A673 (cell line): ENCODE data around the gene NOTCH4. TPM values are rescaled to one million over a fixed set of nuclear protein-coding genes. Genes with fewer than 3 reads are reported as not detected.

Experiments used
- BruUV-seq: library from RNA; stranded (reverse); fragments of 400-500 nt; replicated peaks from 2 replicates; lab custom pipeline; 2021; lab: Mats Ljungman, UMichigan
- CTCF ChIA-PET: fragments of 300-600 bp; sonication (Branson Sonifier 250); formaldehyde crosslinking; loops from one replicate; lab custom pipeline; 2022; ENCODE audit warnings: antibody characterized with exemption; lab: Charles Lee
- POLR2A ChIA-PET: fragments of 300-600 bp; sonication (Branson Sonifier 250); formaldehyde crosslinking; loops from one replicate; lab custom pipeline; 2022; ENCODE audit warnings: antibody characterized with exemption; ENCODE audit not compliant: low non-redundant PET; lab: Charles Lee
- DNase-seq: peaks from one replicate; pipeline ENCODE4 v3.0.0-alpha.2; 2015; ENCODE audit warnings: low spot score
- H3K27ac ChIP-seq: fragments of 200-600 bp; sonication (generic); 2 replicates; pipeline ENCODE4 v1.5.1; 2016; ENCODE audit warnings: mixed run types, low read depth, mild to moderate bottlenecking, mixed read lengths, antibody characterized with exemption, low read length; ENCODE audit not compliant: poor library complexity, severe bottlenecking
- H3K27me3 ChIP-seq: fragments of 200-600 bp; sonication (generic); replicated peaks from 2 replicates; pipeline ENCODE4 v1.6.1; 2017; ENCODE audit warnings: mixed run types, low read depth, mild to moderate bottlenecking, mixed read lengths, antibody characterized with exemption, low read length; ENCODE audit not compliant: insufficient read depth, poor library complexity
- H3K36me3 ChIP-seq: fragments of 200-600 bp; sonication (generic); 2 replicates; pipeline ENCODE4 v1.6.1; 2016; ENCODE audit warnings: mixed run types, mild to moderate bottlenecking, mixed read lengths, antibody characterized with exemption, low read length; ENCODE audit not compliant: insufficient read depth, poor library complexity, severe bottlenecking
- H3K4me1 ChIP-seq: fragments of 200-600 bp; sonication (generic); 2 replicates; pipeline ENCODE4 v1.6.1; 2017; ENCODE audit warnings: mixed run types, mild to moderate bottlenecking, mixed read lengths, antibody characterized with exemption, low read length; ENCODE audit not compliant: insufficient read depth, poor library complexity, severe bottlenecking
- H3K4me3 ChIP-seq: fragments of 200-600 bp; sonication (generic); 2 replicates; pipeline ENCODE4 v1.5.1; 2016; ENCODE audit warnings: low read depth, mixed run types, mild to moderate bottlenecking, mixed read lengths, low read length; ENCODE audit not compliant: poor library complexity, severe bottlenecking
- H3K9me3 ChIP-seq: fragments of 200-600 bp; sonication (generic); 2 replicates; pipeline ENCODE4 v1.6.1; 2016; ENCODE audit warnings: mixed run types, low read depth, mild to moderate bottlenecking, mixed read lengths, antibody characterized with exemption, low read length; ENCODE audit not compliant: poor library complexity, severe bottlenecking
- CTCF ChIP-seq: fragments of 300-800, 200-600 bp; sonication (generic); conservative IDR thresholded peaks from 2 replicates; pipeline ENCODE4 v1.5.1; 2017; ENCODE audit warnings: low read depth, mild to moderate bottlenecking, antibody characterized with exemption, low read length, moderate library complexity, mixed read lengths
- EZH2 ChIP-seq: fragments of 200-600 bp; sonication (generic); IDR thresholded peaks from 2 replicates; pipeline ENCODE4 v1.6.1; 2017; ENCODE audit warnings: borderline replicate concordance, low read depth, mild to moderate bottlenecking, mixed read lengths, antibody characterized with exemption, low read length; ENCODE audit not compliant: poor library complexity, severe bottlenecking
- intact Hi-C: fragments of 100-400 bp; cut with micrococcal nuclease; formaldehyde crosslinking; loops from one replicate; pipeline ENCODE4 v1.10.0; 2022; ENCODE audit not compliant: unreplicated experiment
- total RNA-seq: library from RNA; stranded (reverse); gene quantifications from 2 replicates; pipeline ENCODE4 v1.2.3, GENCODE V29; 2021

NOTCH4 gene
- total RNA-seq, 1 experiment from 2014 or later = 2.4 TPM

- POLR2A ChIA-PET = no interaction called here
- H3K4me1 ChIP-seq = no peaks in the 10 kb centered on the region
- no peak for DNase-seq
These were observed 7.6 kb downstream of the NOTCH4 start for GRCh38 chr6:32216285-32216684.

GRCh38 chr6:32215617-32216016, 8.2 kb downstream of the NOTCH4 start:
- ChIA-PET CTCF (interaction anchor here (0.7 kb wide), 1 partner anchor 17 kb away, joined by 12 read pairs; no protein-coding TSS in a partner anchor), POLR2A (interaction anchor here (0.5 kb wide), 1 partner anchor 27 kb away, joined by 3 read pairs; no protein-coding TSS in a partner anchor)
- H3K4me3 ChIP-seq = no peak overlapping the region
- BruUV-seq = no TSS peak
- intact Hi-C loops = no loop called here
- no peaks in the 10 kb centered on the region for H3K4me1 ChIP-seq
- no peaks in the 10 kb centered on the region for H3K36me3 ChIP-seq
- H3K27ac ChIP-seq = no peak overlapping the region
- no peak for DNase-seq
- no peaks in the 10 kb centered on the region for H3K9me3 ChIP-seq
- TF ChIP-seq EZH2 (no peak), CTCF (no peak)
- H3K27me3 ChIP-seq = no peaks in the 10 kb centered on the region

More at GRCh38 chr6:32216285-32216684, 7.6 kb downstream of the NOTCH4 start:
- Histone ChIP-seq H3K9me3 (no peaks in the 10 kb centered on the region), H3K27me3 (no peaks in the 10 kb centered on the region), H3K36me3 (no peaks in the 10 kb centered on the region), H3K4me3 (no peak overlapping the region), H3K27ac (no peak overlapping the region)
- CTCF ChIA-PET = interaction anchor here (0.7 kb wide), 1 partner anchor 16 kb away, joined by 12 read pairs; no protein-coding TSS in a partner anchor
- intact Hi-C loops = no loop called here
- TF ChIP-seq CTCF (no peak), EZH2 (no peak)
- no TSS peak for BruUV-seq

- ChIA-PET CTCF (no interaction called here), POLR2A (no interaction called here)
- Histone ChIP-seq H3K9me3 (no peaks in the 10 kb centered on the region), H3K36me3 (no peaks in the 10 kb centered on the region), H3K27ac (no peak overlapping the region), H3K4me1 (no peaks in the 10 kb centered on the region), H3K4me3 (no peak overlapping the region), H3K27me3 (no peaks in the 10 kb centered on the region)
- intact Hi-C loops = no loop called here
- BruUV-seq = no TSS peak
- TF ChIP-seq EZH2 = no peak
- TF ChIP-seq CTCF = no peak
- no peak for DNase-seq
These were observed 9.7 kb downstream of the NOTCH4 start for GRCh38 chr6:32214126-32214525.
